Kidney epithelial cell (primary cell): Measurements from ENCODE around the gene SPON1. TPM values are rescaled to one million over a fixed set of nuclear protein-coding genes. Genes with fewer than 3 reads are reported as not detected.

ENCODE experiments used
- DNase-seq: peaks from one replicate; pipeline ENCODE4 v3.0.0-alpha.2; 2010; ENCODE audit warnings: low read depth
- H3K27me3 ChIP-seq: 2 replicates; pipeline ENCODE4 v1.6.0; 2011; ENCODE audit warnings: low read length; ENCODE audit not compliant: control insufficient read depth, insufficient read depth
- H3K36me3 ChIP-seq: 2 replicates; pipeline ENCODE4 v1.5.1; 2011; ENCODE audit warnings: low read length; ENCODE audit not compliant: control insufficient read depth, insufficient read depth
- H3K4me3 ChIP-seq: 2 replicates; pipeline ENCODE4 v1.5.1; 2011; ENCODE audit warnings: low read depth, mild to moderate bottlenecking, control low read depth, low read length
- CTCF ChIP-seq: IDR thresholded peaks from 2 replicates; pipeline ENCODE4 v1.5.1; 2011; ENCODE audit warnings: mild to moderate bottlenecking, moderate library complexity, low read length, control low read depth, inconsistent platforms; ENCODE audit not compliant: insufficient read depth, poor library complexity, severe bottlenecking
- total RNA-seq: library from RNA; depleted of rRNA; stranded (reverse); fragments of >200 nt; gene quantifications from 2 replicates; pipeline ENCODE4 v1.2.3, GENCODE V29; 2015

The SPON1 gene
- total RNA-seq, 1 donor from 2014 or later = 3.7 TPM

GRCh38 chr11:14255238-14255534 is 292.7 kb downstream of the SPON1 start:
- Histone ChIP-seq H3K4me3 (no peak overlapping the region), H3K36me3 (peaks cover 2% of the 10 kb centered on the region), H3K27me3 (no peaks in the 10 kb centered on the region)
- TF ChIP-seq CTCF = no peak
- DNase-seq = no peak

GRCh38 chr11:14258221-14258935 is 295.9 kb downstream of the SPON1 start:
- DNase-seq = peak; percentile 21
- TF ChIP-seq CTCF = no peak

GRCh38 chr11:14259186-14259784 is 296.8 kb downstream of the SPON1 start:
- TF ChIP-seq CTCF = no peak
- no peaks in the 10 kb centered on the region for H3K27me3 ChIP-seq
- H3K4me3 ChIP-seq = no peak overlapping the region
- peaks cover 2% of the 10 kb centered on the region for H3K36me3 ChIP-seq
- no peak for DNase-seq

More at GRCh38 chr11:14258221-14258935, 295.9 kb downstream of the SPON1 start:
- Histone ChIP-seq H3K27me3 (no peaks in the 10 kb centered on the region), H3K4me3 (no peak overlapping the region), H3K36me3 (peaks cover 2% of the 10 kb centered on the region)

- TF ChIP-seq CTCF = no peak
- no peak overlapping the region for H3K4me3 ChIP-seq
These were observed 297.4 kb downstream of the SPON1 start for GRCh38 chr11:14259878-14260277.

GRCh38 chr11:14261066-14261465 is 298.5 kb downstream of the SPON1 start:
- H3K36me3 ChIP-seq = no peaks in the 10 kb centered on the region
- TF ChIP-seq CTCF = no peak
- no peaks in the 10 kb centered on the region for H3K27me3 ChIP-seq
- no peak overlapping the region for H3K4me3 ChIP-seq
- no peak for DNase-seq

More at GRCh38 chr11:14259878-14260277, 297.4 kb downstream of the SPON1 start:
- H3K27me3 ChIP-seq = no peaks in the 10 kb centered on the region
- DNase-seq = no peak
- H3K36me3 ChIP-seq = peaks cover 2% of the 10 kb centered on the region

- TF ChIP-seq CTCF = no peak
- DNase-seq = no peak
These were observed 299.8 kb downstream of the SPON1 start for GRCh38 chr11:14262271-14262846.

More at GRCh38 chr11:14262271-14262846, 299.8 kb downstream of the SPON1 start:
- Histone ChIP-seq H3K4me3 (no peak overlapping the region), H3K27me3 (no peaks in the 10 kb centered on the region), H3K36me3 (no peaks in the 10 kb centered on the region)
